Tibial nerve (tissue), 4 donors: ENCODE data around the gene SERF2. TPM values are rescaled to one million over a fixed set of nuclear protein-coding genes. Genes with fewer than 3 reads are reported as not detected.
"Not testable (repeated sequence)": the region's sequence is repeated elsewhere in the genome, so short reads cannot be mapped to it uniquely, and the experiment has no call there.

Experiments
- DNase-seq, 2 donors: peaks; one replicate each; pipeline ENCODE4 v3.0.0-alpha.2; 2019; ENCODE audit warnings: low spot score in 2 of 2
- H3K27ac ChIP-seq, 4 donors: fragments of 200-600 bp; sonication (generic) in 3 of 4; one replicate each; pipeline ENCODE4 v1.5.1; 2017 to 2019; ENCODE audit warnings: mild to moderate bottlenecking in 1 of 4
- H3K27me3 ChIP-seq, 2 donors: fragments of 200-600 bp; sonication (generic) in 1 of 2; one replicate each; pipeline versions ENCODE4 v1.5.1 to v1.6.0; 2017 to 2019
- H3K36me3 ChIP-seq, 3 donors: fragments of 200-600 bp; sonication (generic); one replicate each; pipeline ENCODE4 v1.5.1; 2018 to 2019
- H3K4me1 ChIP-seq, 4 donors: fragments of 200-600 bp; sonication (generic) in 3 of 4; one replicate each; pipeline ENCODE4 v1.5.1; 2017 to 2019
- H3K4me3 ChIP-seq, 4 donors: fragments of 200-600 bp; sonication (generic) in 3 of 4; one replicate each; pipeline ENCODE4 v1.5.1; 2017 to 2019; ENCODE audit warnings: mild to moderate bottlenecking in 1 of 4, moderate library complexity in 1 of 4
- H3K9me3 ChIP-seq, 4 donors: fragments of 200-600 bp; sonication (generic) in 3 of 4; one replicate each; pipeline ENCODE4 v1.5.1; 2017 to 2019
- CTCF ChIP-seq, 5 experiments: fragments of 200-600 bp in 3 of 5; fragments of 450-650 bp in 2 of 5; sonication (generic) in 3 of 5; IDR thresholded peaks; one replicate each; pipeline ENCODE4 v1.5.1; 2016 to 2019; ENCODE audit warnings: antibody characterized with exemption in 5 of 5, mild to moderate bottlenecking in 3 of 5, moderate library complexity in 2 of 5
- EP300 ChIP-seq, 2 donors: sonication (generic); formaldehyde crosslinking; IDR thresholded peaks; one replicate each; pipeline ENCODE4 v1.6.1; 2017; ENCODE audit warnings: antibody characterized with exemption in 2 of 2, mild to moderate bottlenecking in 1 of 2
- POLR2A ChIP-seq, 2 donors: fragments of 450-650 bp; IDR thresholded peaks; one replicate each; pipeline ENCODE4 v1.6.1; 2017; ENCODE audit warnings: antibody characterized with exemption in 2 of 2, mild to moderate bottlenecking in 2 of 2, moderate library complexity in 2 of 2
- WGBS, 2 donors: methylation state at CpG; one replicate each; pipeline ENCODE4 v1.1.5; 2018; 5-methylcytosine and 5-hydroxymethylcytosine counted together
- small RNA-seq: library from RNA; depleted of rRNA; stranded (forward); fragments of <200 nt; gene quantifications from one replicate; pipeline ENCODE3, GENCODE V24; 2016
- total RNA-seq, 4 donors: library from RNA; depleted of rRNA; stranded (reverse); fragments of >200 nt; gene quantifications; one replicate each; pipeline ENCODE4 v1.1.0, GENCODE V29; 2016

Gene SERF2
- total RNA-seq, 4 donors from 2014 or later: 698 to 988 (median 804) TPM

- DNase-seq: no peak
- no peaks in the 10 kb centered on the region for H3K27me3 ChIP-seq
- no peak for TF ChIP-seq POLR2A (IDR thresholded peaks at IDR 0.05)
- TF ChIP-seq EP300 (IDR thresholded peaks at IDR 0.05): no peak
- no peak for TF ChIP-seq CTCF (IDR thresholded peaks at IDR 0.05)
- no peaks in the 10 kb centered on the region for H3K9me3 ChIP-seq
- WGBS, 2 donors: 48 to 54% methylated on average over 6 of the region's 6 CpGs
- H3K27ac ChIP-seq: peak overlapping the region in 2 of 4 donors; percentile 72 to 78
- H3K4me1 ChIP-seq: peaks cover 0 to 38% (median 20%) of the 10 kb centered on the region in 4 donors
- peaks cover 0 to 5% (median 0%) of the 10 kb centered on the region in 3 donors for H3K36me3 ChIP-seq
- no peak overlapping the region for H3K4me3 ChIP-seq
These were observed 36.0 kb downstream of the SERF2 start for GRCh38 chr15:43828061-43828657.

GRCh38 chr15:43829951-43830540 lies 37.9 kb downstream of the SERF2 start:
- H3K4me1 ChIP-seq: peaks cover 0 to 25% (median 13%) of the 10 kb centered on the region in 4 donors
- 92 to 96% methylated on average over 9 of the region's 9 CpGs for WGBS, 2 donors
- H3K27me3 ChIP-seq, H3K9me3 ChIP-seq, H3K27ac ChIP-seq, H3K4me3 ChIP-seq, DNase-seq: not testable (repeated sequence)
- peaks cover 0 to 12% (median 0%) of the 10 kb centered on the region in 3 donors for H3K36me3 ChIP-seq

- H3K36me3 ChIP-seq: peaks cover 0 to 19% (median 0%) of the 10 kb centered on the region in 3 donors
- not testable (repeated sequence) for H3K27ac ChIP-seq, H3K4me3 ChIP-seq, DNase-seq, H3K9me3 ChIP-seq, H3K27me3 ChIP-seq
- 90 to 96% methylated on average over 9 of the region's 9 CpGs for WGBS, 2 donors
- peaks cover 0 to 21% (median 13%) of the 10 kb centered on the region in 4 donors for H3K4me1 ChIP-seq
These were observed 38.7 kb downstream of the SERF2 start for GRCh38 chr15:43830691-43831275.

- not testable (repeated sequence) for H3K27ac ChIP-seq
These were observed 39.5 kb downstream of the SERF2 start for GRCh38 chr15:43831519-43832052.

GRCh38 chr15:43832485-43832884 lies 40.4 kb downstream of the SERF2 start:
- WGBS, 2 donors: 89 to 90% methylated on average over 6 of the region's 6 CpGs
- not testable (repeated sequence) for H3K27me3 ChIP-seq, H3K4me1 ChIP-seq, H3K9me3 ChIP-seq, DNase-seq, H3K4me3 ChIP-seq, H3K27ac ChIP-seq
- peaks cover 0 to 29% (median 0%) of the 10 kb centered on the region in 3 donors for H3K36me3 ChIP-seq

More at GRCh38 chr15:43831519-43832052, 39.5 kb downstream of the SERF2 start:
- H3K4me3 ChIP-seq, H3K27me3 ChIP-seq, DNase-seq, H3K9me3 ChIP-seq: not testable (repeated sequence)
- 93 to 94% methylated on average over 14 of the region's 14 CpGs for WGBS, 2 donors
- H3K36me3 ChIP-seq: peaks cover 0 to 27% (median 0%) of the 10 kb centered on the region in 3 donors
- H3K4me1 ChIP-seq: peaks cover 0 to 15% (median 9%) of the 10 kb centered on the region in 4 donors

- Histone ChIP-seq H3K36me3 (peaks cover 0 to 47% (median 0%) of the 10 kb centered on the region in 3 donors), H3K4me3 (no peak overlapping the region), H3K27ac (no peak overlapping the region), H3K27me3 (no peaks in the 10 kb centered on the region), H3K9me3 (no peaks in the 10 kb centered on the region), H3K4me1 (no peaks in the 10 kb centered on the region)
- DNase-seq: no peak
- TF ChIP-seq POLR2A (IDR thresholded peaks at IDR 0.05): no peak
- no peak for TF ChIP-seq CTCF (IDR thresholded peaks at IDR 0.05)
- TF ChIP-seq EP300 (IDR thresholded peaks at IDR 0.05): no peak
These were observed 53.3 kb downstream of the SERF2 start for GRCh38 chr15:43845421-43845820.

Small RNA genes lying within 50 kb of the gene (small RNA-seq; reads per million reads assigned to genes)
- gene MIR1282: not detected

Other genes starting within 250 kb of the SERF2 start
- 10 to 100 TPM; 22.6 to 57.9 (median 40.4) TPM for gene PPIP5K1, start 202.1 kb upstream of the SERF2 start, total RNA-seq
- gene CKMT1B, start 198.3 kb upstream of the SERF2 start, total RNA-seq: not detected
- gene STRC, start 173.5 kb upstream of the SERF2 start, total RNA-seq: 1 to 10 TPM in 3 of 4 donors, under 1 TPM in 1; 0.30 to 1.4 (median 1.2) TPM
- gene CATSPER2, start 143.5 kb upstream of the SERF2 start, total RNA-seq: 10 to 100 TPM in 1 of 4 donors, 1 to 10 TPM in 3; 1.2 to 18.6 (median 6.3) TPM
- gene CKMT1A, start 98.5 kb upstream of the SERF2 start, total RNA-seq: not detected
- gene PDIA3, start 45.9 kb upstream of the SERF2 start, total RNA-seq: 100 to 1,000 TPM in 1 of 4 donors, 10 to 100 TPM in 3; 75.4 to 107 (median 94.2) TPM
- gene ELL3, start 15.4 kb upstream of the SERF2 start, total RNA-seq: 10 to 100 TPM; 11.4 to 29.3 (median 13.0) TPM
- under 1 TPM in 1 of 4 donors, not detected in 3; 0.20 TPM for gene SERINC4, start 7.9 kb downstream of the SERF2 start, total RNA-seq
- 10 to 100 TPM in 3 of 4 donors, 1 to 10 TPM in 1; 7.5 to 27.6 (median 12.1) TPM for gene HYPK, start 8.3 kb downstream of the SERF2 start, total RNA-seq
- gene MFAP1, start 32.4 kb downstream of the SERF2 start, total RNA-seq: 10 to 100 TPM in 3 of 4 donors, 1 to 10 TPM in 1; 9.6 to 15.7 (median 11.9) TPM
- 1 to 10 TPM; 2.7 to 7.5 (median 2.9) TPM for gene WDR76, start 34.7 kb downstream of the SERF2 start, total RNA-seq